Measurements from ENCODE around the gene MRPL53. TPM values are rescaled to one million over a fixed set of nuclear protein-coding genes. Genes with fewer than 3 reads are reported as not detected.
"Not testable (repeated sequence)": the region's sequence is repeated elsewhere in the genome, so short reads cannot be mapped to it uniquely, and the experiment has no call there.

The MRPL53 gene
- total RNA-seq, 1 experiment from 2014 or later, result 65.4 TPM

GRCh38 chr2:74461187-74462053, 11.1 kb downstream of the MRPL53 start:
- H4K20me1 ChIP-seq (ENCODE audit: insufficient read depth), result no peaks in the 10 kb centered on the region
- no peak for DNase-seq (ENCODE audit: low read depth, low spot score)
- peaks cover 27% of the 10 kb centered on the region for H3K79me2 ChIP-seq (ENCODE audit: insufficient read depth, low read length)
- CTCF ChIA-PET, result interaction anchor here (1.3 kb wide), 1 partner anchor 71 kb away, joined by 5 read pairs; no protein-coding TSS in a partner anchor
- no peak overlapping the region for H3K4me2 ChIP-seq (ENCODE audit: low read length)
- no peaks in the 10 kb centered on the region for H3K9me3 ChIP-seq (ENCODE audit: control insufficient read depth in 1 of 2, insufficient read depth in 1 of 2, low read depth in 1 of 2, low read length in 2 of 2)
- H2AFZ ChIP-seq (ENCODE audit: low read depth, low read length, poor library complexity, severe bottlenecking), result no peak overlapping the region
- no peak for ATAC-seq
- POLR2A ChIA-PET, result no interaction called here
- no peaks in the 10 kb centered on the region for H3K9me2 ChIP-seq (ENCODE audit: insufficient read depth)
- H3K4me1 ChIP-seq (ENCODE audit: control insufficient read depth in 1 of 2, insufficient read depth in 2 of 2, low read length in 2 of 2), result peaks cover 5 to 34% of the 10 kb centered on the region in 2 experiments
- intact Hi-C loops (cut with micrococcal nuclease), result no loop called here
- RAD21 ChIA-PET (ENCODE audit: low non-redundant PET in 1 of 2, low total read pairs in 2 of 2, uncharacterized antibody in 2 of 2, unreplicated experiment in 2 of 2), result no interaction called here
- peaks cover 6 to 19% of the 10 kb centered on the region in 2 experiments; a peak in 2 of 4 replicates for H3K36me3 ChIP-seq (ENCODE audit: control insufficient read depth in 1 of 2, insufficient read depth in 2 of 2, low read length in 2 of 2)
- no peak overlapping the region for H3K4me3 ChIP-seq (replicated peaks in 1 of 2; ENCODE audit: low read depth in 1 of 2, low read length in 2 of 2)
- no TSS peak for BruUV-seq (replicated peaks)
- no peaks in the 10 kb centered on the region for H3K27me3 ChIP-seq (ENCODE audit: insufficient read depth, low read length)
- H3K27ac ChIP-seq (ENCODE audit: low read depth, low read length), result no peak overlapping the region
- TF ChIP-seq CTCF (IDR thresholded peaks at IDR 0.05 in 2 of 3, conservative IDR thresholded peaks at IDR 0.05 in 1 of 3; ENCODE audit: borderline replicate concordance in 1 of 3, insufficient read depth in 1 of 3, low read depth in 2 of 3, low read length in 2 of 3), result peak in 2 of 3 experiments; percentile 43 to 50; a peak in 4 of 6 replicates
- TF ChIP-seq FOSL1 (IDR thresholded peaks at IDR 0.05; ENCODE audit: low read depth), result no peak
- H3K9ac ChIP-seq (ENCODE audit: low read length), result no peak overlapping the region

- H3K9me3 ChIP-seq (ENCODE audit: control insufficient read depth in 1 of 2, insufficient read depth in 1 of 2, low read depth in 1 of 2, low read length in 2 of 2); DNase-seq (ENCODE audit: low read depth, low spot score); intact Hi-C loops (cut with micrococcal nuclease); H3K27ac ChIP-seq (ENCODE audit: low read depth, low read length); H3K4me2 ChIP-seq (ENCODE audit: low read length); H3K9me2 ChIP-seq (ENCODE audit: insufficient read depth); H3K9ac ChIP-seq (ENCODE audit: low read length); H3K27me3 ChIP-seq (ENCODE audit: insufficient read depth, low read length); CTCF ChIA-PET; ATAC-seq; H4K20me1 ChIP-seq (ENCODE audit: insufficient read depth); RAD21 ChIA-PET (ENCODE audit: low non-redundant PET in 1 of 2, low total read pairs in 2 of 2, uncharacterized antibody in 2 of 2, unreplicated experiment in 2 of 2); H3K4me3 ChIP-seq (replicated peaks in 1 of 2; ENCODE audit: low read depth in 1 of 2, low read length in 2 of 2); H2AFZ ChIP-seq (ENCODE audit: low read depth, low read length, poor library complexity, severe bottlenecking); BruUV-seq (replicated peaks): not testable (repeated sequence)
- peaks cover 29% of the 10 kb centered on the region for H3K79me2 ChIP-seq (ENCODE audit: insufficient read depth, low read length)
- TF ChIP-seq POLR2A (IDR thresholded peaks at IDR 0.05; ENCODE audit: borderline replicate concordance, extremely low read depth, insufficient read depth, insufficient read length), result peak; percentile 34
- H3K36me3 ChIP-seq (ENCODE audit: control insufficient read depth in 1 of 2, insufficient read depth in 2 of 2, low read length in 2 of 2), result peaks cover 6 to 19% of the 10 kb centered on the region in 2 experiments; a peak in 2 of 4 replicates
- peaks cover 12 to 41% of the 10 kb centered on the region in 2 experiments for H3K4me1 ChIP-seq (ENCODE audit: control insufficient read depth in 1 of 2, insufficient read depth in 2 of 2, low read length in 2 of 2)
- POLR2A ChIA-PET, result interaction anchor here (1.6 kb wide), 1 partner anchor 20 kb away, joined by 4 read pairs; no protein-coding TSS in a partner anchor
Observed at GRCh38 chr2:74460187-74460586, 12.3 kb downstream of the MRPL53 start.
